CD4-positive, CD25-positive, alpha-beta regulatory T cell (primary cell): Measurements from ENCODE around the gene ELL3. TPM values are rescaled to one million over a fixed set of nuclear protein-coding genes. Genes with fewer than 3 reads are reported as not detected.
"Not testable (repeated sequence)": the region's sequence is repeated elsewhere in the genome, so short reads cannot be mapped to it uniquely, and the experiment has no call there.

ENCODE experiments used
- ATAC-seq, 2 donors: fragments of 150-1000 bp; cut with Tn5 transposase; one replicate each; pipeline ENCODE4 v1.10.0; 2021; ENCODE audit warnings: low read depth in 2 of 2, moderate number of reproducible peaks in 2 of 2, moderate library complexity in 1 of 2
- DNase-seq, 3 donors: peaks; one replicate each; pipeline versions ENCODE4 v3.0.0 to v3.0.0-alpha.2; 2012 to 2022; ENCODE audit warnings: mixed read lengths in 1 of 3
- H3K27ac ChIP-seq: one replicate; pipeline ENCODE4 v1.7.0; 2013; ENCODE audit warnings: mild to moderate bottlenecking, low read length; ENCODE audit not compliant: insufficient read depth, poor library complexity, severe bottlenecking
- H3K27me3 ChIP-seq: one replicate; pipeline ENCODE4 v1.7.0; 2013; ENCODE audit warnings: low read length; ENCODE audit not compliant: control insufficient read depth, insufficient read depth
- H3K36me3 ChIP-seq: one replicate; pipeline ENCODE4 v1.7.0; 2013; ENCODE audit warnings: mild to moderate bottlenecking, low read length, moderate library complexity; ENCODE audit not compliant: control insufficient read depth, insufficient read depth
- H3K4me1 ChIP-seq: 2 replicates; pipeline ENCODE4 v1.7.0; 2013; ENCODE audit warnings: mild to moderate bottlenecking, low read length; ENCODE audit not compliant: insufficient read depth, control insufficient read depth, poor library complexity, severe bottlenecking
- H3K4me3 ChIP-seq: one replicate; pipeline ENCODE4 v1.7.0; 2013; ENCODE audit warnings: low read depth, mild to moderate bottlenecking, low read length, moderate library complexity
- H3K9me3 ChIP-seq, 2 experiments: 1 replicate in 1 of 2; 2 replicates in 1 of 2; pipeline ENCODE4 v1.7.0; 2013; ENCODE audit warnings: low read length in 2 of 2, mild to moderate bottlenecking in 1 of 2, moderate library complexity in 1 of 2; ENCODE audit not compliant: control insufficient read depth in 2 of 2
- H3K27ac Mint-ChIP-seq, 3 donors: one replicate each; pipeline ENCODE4 v1.8.0; 2020 to 2022; ENCODE audit warnings: mild to moderate bottlenecking in 3 of 3, mixed read lengths in 3 of 3, moderate library complexity in 2 of 3
- H3K27me3 Mint-ChIP-seq: one replicate; pipeline ENCODE4 v1.8.0; 2022; ENCODE audit warnings: mild to moderate bottlenecking, mixed read lengths
- H3K36me3 Mint-ChIP-seq: one replicate; pipeline ENCODE4 v1.8.0; 2020; ENCODE audit warnings: mixed read lengths
- H3K4me1 Mint-ChIP-seq, 4 donors: one replicate each; pipeline ENCODE4 v1.8.0; 2020 to 2022; ENCODE audit warnings: mixed read lengths in 4 of 4, mild to moderate bottlenecking in 1 of 4
- H3K4me3 Mint-ChIP-seq, 4 donors: one replicate each; pipeline ENCODE4 v1.8.0; 2020 to 2022; ENCODE audit warnings: mild to moderate bottlenecking in 4 of 4, mixed read lengths in 4 of 4, moderate library complexity in 3 of 4
- H3K9me3 Mint-ChIP-seq, 7 donors: one replicate each; pipeline ENCODE4 v1.8.0; 2020 to 2022; ENCODE audit warnings: mixed read lengths in 7 of 7, mild to moderate bottlenecking in 3 of 7, moderate library complexity in 2 of 7
- polyA plus RNA-seq, 4 donors: library from polyadenylated mRNA; unstranded; fragments of 300-500 nt; fragmentation: Illumina TruSeq; gene quantifications; one replicate each; pipeline ENCODE4 v1.2.3, GENCODE V29; 2021
- total RNA-seq: library from RNA; stranded (reverse); gene quantifications from one replicate; pipeline ENCODE4 v1.2.3, GENCODE V29; 2022

Gene ELL3
- total and polyA plus RNA-seq, 5 donors from 2014 or later: 0.23 to 2.2 (median 1.4) TPM; not detected in 1

- DNase-seq (no peak), ATAC-seq (no peak)
- H3K4me3 Mint-ChIP-seq: no peak overlapping the region
- Histone ChIP-seq H3K4me3 (no peak overlapping the region), H3K27ac (no peak overlapping the region), H3K9me3 (no peaks in the 10 kb centered on the region), H3K36me3 (peaks cover 93% of the 10 kb centered on the region), H3K27me3 (no peaks in the 10 kb centered on the region), H3K4me1 (no peaks in the 10 kb centered on the region)
- peaks cover 0 to 17% (median 4%) of the 10 kb centered on the region in 4 donors for H3K4me1 Mint-ChIP-seq
- H3K27me3 Mint-ChIP-seq: no peaks in the 10 kb centered on the region
- peaks cover 32% of the 10 kb centered on the region for H3K36me3 Mint-ChIP-seq
- H3K9me3 Mint-ChIP-seq: no peaks in the 10 kb centered on the region
- no peak overlapping the region for H3K27ac Mint-ChIP-seq
Measured at GRCh38 chr15:43763819-43764446, 12.8 kb downstream of the ELL3 start.

GRCh38 chr15:43762824-43763223, 13.9 kb downstream of the ELL3 start:
- Mint-ChIP-seq H3K9me3 (no peaks in the 10 kb centered on the region), H3K36me3 (peaks cover 29% of the 10 kb centered on the region), H3K27me3 (no peaks in the 10 kb centered on the region), H3K27ac (peak overlapping the region in 1 of 3 donors; percentile 49), H3K4me3 (no peak overlapping the region), H3K4me1 (peaks cover 0 to 17% (median 4%) of the 10 kb centered on the region in 4 donors)
- Histone ChIP-seq H3K27ac (no peak overlapping the region), H3K36me3 (peaks cover 88% of the 10 kb centered on the region), H3K27me3 (no peaks in the 10 kb centered on the region), H3K4me3 (no peak overlapping the region), H3K9me3 (no peaks in the 10 kb centered on the region), H3K4me1 (no peaks in the 10 kb centered on the region)
- ATAC-seq (no peak), DNase-seq (no peak)

GRCh38 chr15:43751885-43752284, 24.9 kb downstream of the ELL3 start:
- Histone ChIP-seq H3K27me3 (no peaks in the 10 kb centered on the region), H3K9me3 (no peaks in the 10 kb centered on the region), H3K36me3 (peaks cover 43% of the 10 kb centered on the region), H3K4me3 (no peak overlapping the region), H3K27ac (no peak overlapping the region), H3K4me1 (peaks cover 44% of the 10 kb centered on the region)
- DNase-seq (no peak), ATAC-seq (no peak)
- peaks cover 19% of the 10 kb centered on the region for H3K36me3 Mint-ChIP-seq
- peaks cover 29 to 68% (median 40%) of the 10 kb centered on the region in 4 donors for H3K4me1 Mint-ChIP-seq
- peak overlapping the region; percentile 1 to 90 (median 60) for H3K4me3 Mint-ChIP-seq
- H3K27ac Mint-ChIP-seq: peak overlapping the region in 2 of 3 donors; percentile 1 to 67
- peaks cover 3% of the 10 kb centered on the region for H3K27me3 Mint-ChIP-seq
- no peaks in the 10 kb centered on the region for H3K9me3 Mint-ChIP-seq

GRCh38 chr15:43749690-43750345, 26.9 kb downstream of the ELL3 start:
- Histone ChIP-seq H3K27me3 (no peaks in the 10 kb centered on the region), H3K4me1 (peaks cover 50% of the 10 kb centered on the region), H3K36me3 (peaks cover 26% of the 10 kb centered on the region), H3K4me3 (peak overlapping the region; percentile 82), H3K9me3 (no peaks in the 10 kb centered on the region), H3K27ac (peak overlapping the region; percentile 80)
- peak overlapping the region; percentile 40 to 90 (median 88) for H3K27ac Mint-ChIP-seq
- peak overlapping the region; percentile 78 to 98 (median 86) for H3K4me3 Mint-ChIP-seq
- ATAC-seq: peak; percentile 49 to 52
- H3K36me3 Mint-ChIP-seq: peaks cover 11% of the 10 kb centered on the region
- peaks cover 24 to 70% (median 44%) of the 10 kb centered on the region in 4 donors for H3K4me1 Mint-ChIP-seq
- DNase-seq: peak; percentile 34 to 89 (median 83)
- peaks cover 5% of the 10 kb centered on the region for H3K27me3 Mint-ChIP-seq
- H3K9me3 Mint-ChIP-seq: no peaks in the 10 kb centered on the region

- H3K9me3 ChIP-seq: no peaks in the 10 kb centered on the region
- DNase-seq (peak in 2 of 3 donors; percentile 59 to 64), ATAC-seq (no peak)
- H3K4me1 Mint-ChIP-seq: peaks cover 23 to 68% (median 47%) of the 10 kb centered on the region in 4 donors
- peaks cover 13% of the 10 kb centered on the region for H3K36me3 ChIP-seq
- H3K27ac ChIP-seq: peak overlapping the region; percentile 86
- H3K4me1 ChIP-seq: peaks cover 50% of the 10 kb centered on the region
- peak overlapping the region; percentile 76 to 93 (median 78) for H3K27ac Mint-ChIP-seq
- peaks cover 8% of the 10 kb centered on the region for H3K36me3 Mint-ChIP-seq
- H3K27me3 ChIP-seq: no peaks in the 10 kb centered on the region
- no peaks in the 10 kb centered on the region for H3K9me3 Mint-ChIP-seq
- H3K27me3 Mint-ChIP-seq: peaks cover 5% of the 10 kb centered on the region
- H3K4me3 Mint-ChIP-seq: peak overlapping the region; percentile 82 to 99 (median 94)
- peak overlapping the region; percentile 88 for H3K4me3 ChIP-seq
Measured at GRCh38 chr15:43748376-43748775, 28.4 kb downstream of the ELL3 start.

GRCh38 chr15:43746903-43747309, 29.9 kb downstream of the ELL3 start:
- Mint-ChIP-seq H3K4me1 (peaks cover 15 to 54% (median 37%) of the 10 kb centered on the region in 4 donors), H3K27ac (peak overlapping the region; percentile 93 to 96 (median 94)), H3K4me3 (peak overlapping the region; percentile 90 to 99 (median 96))
- not testable (repeated sequence) for H3K27me3 Mint-ChIP-seq, H3K36me3 ChIP-seq, H3K9me3 ChIP-seq, H3K36me3 Mint-ChIP-seq, H3K9me3 Mint-ChIP-seq, H3K27me3 ChIP-seq
- Histone ChIP-seq H3K4me1 (peaks cover 46% of the 10 kb centered on the region), H3K27ac (peak overlapping the region; percentile 86), H3K4me3 (peak overlapping the region; percentile 88)
- ATAC-seq (peak; percentile 44 to 50), DNase-seq (peak in 1 of 3 donors; percentile 44)

GRCh38 chr15:43746245-43746902, 30.4 kb downstream of the ELL3 start, which contains the start of gene PDIA3:
Gene PDIA3, plus strand, starts transcription at chr15:43746438. Its CDS starts 102 bp downstream, at chr15:43746540.
- not testable (repeated sequence) for H3K27me3 Mint-ChIP-seq
- H3K4me3 Mint-ChIP-seq: peak within 1 kb of the TSS; percentile 90 to 99 (median 96)
- peak; percentile 82 to 88 (median 85) for DNase-seq

More at GRCh38 chr15:43746245-43746902, 30.4 kb downstream of the ELL3 start, which contains the start of gene PDIA3:
- Histone ChIP-seq H3K27ac (peak within 1 kb of the TSS; percentile 86), H3K4me1 (peaks cover 42% of the 10 kb centered on the region), H3K4me3 (peak within 1 kb of the TSS; percentile 88)
- Mint-ChIP-seq H3K4me1 (peaks cover 10 to 49% (median 34%) of the 10 kb centered on the region in 4 donors), H3K27ac (peak within 1 kb of the TSS; percentile 93 to 96 (median 94))
- ATAC-seq: peak; percentile 75 to 78
- H3K36me3 Mint-ChIP-seq, H3K9me3 Mint-ChIP-seq, H3K27me3 ChIP-seq, H3K9me3 ChIP-seq, H3K36me3 ChIP-seq: not testable (repeated sequence)
